Epithelial cell of prostate (primary cell): ENCODE data around the gene MED25.
"Not testable (repeated sequence)": the region's sequence is repeated elsewhere in the genome, so short reads cannot be mapped to it uniquely, and the experiment has no call there.

Source experiments
- DNase-seq: peaks from one replicate; pipeline ENCODE4 v3.0.0-alpha.2; 2011; ENCODE audit warnings: low read depth, low spot score
- H3K27ac ChIP-seq: fragments of 450-650 bp; 2 replicates; pipeline ENCODE4 v1.5.1; 2017; ENCODE audit warnings: mild to moderate bottlenecking

The MED25 gene

DNA sequence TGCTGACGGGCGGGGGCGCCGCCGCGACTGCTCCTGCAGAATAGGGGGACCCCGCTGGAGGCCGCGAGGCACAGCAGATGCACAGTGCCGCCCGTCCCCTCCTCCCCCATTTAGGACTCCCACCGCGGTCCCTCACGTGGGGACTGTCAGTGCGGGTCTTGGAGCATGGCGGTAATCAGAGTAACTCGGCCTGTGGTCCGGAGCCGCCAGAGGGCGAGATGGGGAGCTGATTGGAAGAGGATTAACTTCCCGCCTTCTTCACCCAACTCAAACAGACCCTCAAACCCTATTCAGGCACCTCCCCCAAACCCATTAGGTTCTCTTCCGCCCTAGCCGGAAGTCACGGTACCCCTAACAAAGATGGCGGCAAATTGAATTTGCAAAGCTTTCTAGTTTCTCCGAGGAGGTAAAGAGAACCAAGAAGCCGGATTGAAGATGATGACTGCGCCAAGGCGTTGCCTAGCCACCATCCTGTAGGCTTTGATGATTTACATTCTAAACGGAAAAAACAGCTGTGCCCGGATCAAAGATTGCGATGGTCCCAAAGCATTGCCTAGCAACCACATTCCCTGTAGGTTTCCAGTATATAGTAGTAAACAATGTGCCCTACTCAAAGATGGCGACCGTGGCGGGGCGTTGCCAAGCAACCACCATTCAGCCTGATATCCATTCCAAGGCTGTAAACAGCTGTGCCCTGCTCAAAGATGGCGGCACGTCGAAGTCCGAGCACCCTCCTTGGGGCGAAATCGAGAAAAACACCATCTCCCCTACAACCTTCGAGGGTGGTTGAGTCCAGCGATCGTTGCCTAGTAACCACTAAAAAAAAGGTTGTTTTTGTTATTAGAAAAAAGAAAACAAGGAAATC is 4.9 kb upstream of the MED25 start, which contains the start of gene FUZ:
FUZ (minus strand) TSS at position 296 of the 865 bp plus-strand sequence; CDS start at position 110, 186 bp downstream.
- peak within 1 kb of the TSS; percentile 55 for H3K27ac ChIP-seq
- DNase-seq = peak; percentile 63

GRCh38 chr19:49814010-49814409 is 4.1 kb upstream of the MED25 start:
- H3K27ac ChIP-seq = peak overlapping the region; percentile 55
- no peak for DNase-seq

DNA sequence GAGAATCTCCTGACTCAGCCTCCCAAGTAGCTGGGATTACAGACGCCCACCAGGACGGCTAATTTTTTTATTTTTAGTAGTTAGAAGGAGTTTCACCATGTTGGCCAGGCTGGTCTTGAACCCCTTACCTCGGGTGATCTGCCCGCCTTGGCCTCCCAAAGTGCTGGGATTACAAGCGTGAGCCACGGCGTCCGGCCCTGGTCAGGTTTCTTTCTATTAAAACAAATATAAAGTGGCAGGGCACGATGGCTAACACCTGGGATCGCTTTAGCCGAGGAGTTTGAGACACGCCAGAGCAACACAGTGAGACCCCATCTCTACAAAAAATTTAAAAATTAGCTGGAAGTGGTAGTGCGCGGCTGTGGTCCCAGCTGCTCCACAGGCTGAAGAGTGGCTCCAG is 1.5 kb upstream of the MED25 start:
- DNase-seq = no peak
- H3K27ac ChIP-seq = no peak overlapping the region

- DNase-seq = no peak
- peak overlapping the region; percentile 82 for H3K27ac ChIP-seq
Observed at GRCh38 chr19:49818649-49819370, 721 bp downstream of the MED25 start.

GRCh38 chr19:49819452-49820115 is 1.5 kb downstream of the MED25 start:
- not testable (repeated sequence) for DNase-seq, H3K27ac ChIP-seq

DNA sequence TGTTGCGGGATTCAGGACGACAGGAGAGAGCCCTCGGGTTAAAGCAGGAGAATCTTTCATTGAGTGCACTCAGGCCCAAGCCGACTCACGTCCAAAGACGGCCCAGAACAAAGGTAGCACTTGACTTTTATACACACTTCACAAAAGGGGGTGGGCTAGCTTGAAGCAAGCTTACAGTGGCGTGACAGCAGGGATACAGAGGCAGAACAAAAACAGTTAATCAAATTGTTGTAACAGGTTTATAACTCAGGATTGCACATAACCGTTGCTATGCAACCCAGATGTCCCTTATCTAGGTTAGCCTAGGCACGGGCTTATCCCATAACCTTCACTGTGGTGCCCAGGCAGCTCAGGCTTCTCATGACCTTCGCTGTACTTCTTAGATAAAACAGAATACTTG is 2.0 kb downstream of the MED25 start:
- no peak overlapping the region for H3K27ac ChIP-seq
- no peak for DNase-seq

DNA sequence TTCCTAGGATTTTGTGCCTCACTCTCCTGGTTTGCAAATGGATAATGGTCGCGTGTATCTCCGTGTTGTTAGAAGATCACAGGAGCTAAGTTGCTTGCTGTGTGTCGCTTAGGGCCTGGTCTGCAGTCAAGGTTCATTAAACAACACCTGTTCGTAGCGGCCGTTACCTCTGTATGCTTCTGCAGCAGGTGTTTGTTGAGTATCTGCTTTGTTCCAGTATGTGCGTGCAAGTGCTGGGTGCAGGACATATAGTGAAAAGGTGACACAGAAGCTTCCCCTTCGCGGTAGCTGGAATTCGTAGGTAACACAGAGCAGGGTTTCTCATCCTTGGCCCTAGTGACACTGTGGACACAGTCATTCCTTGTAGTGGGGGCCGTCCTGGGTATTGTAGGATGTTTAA is 5.4 kb downstream of the MED25 start:
- no peak overlapping the region for H3K27ac ChIP-seq
- no peak for DNase-seq

DNA sequence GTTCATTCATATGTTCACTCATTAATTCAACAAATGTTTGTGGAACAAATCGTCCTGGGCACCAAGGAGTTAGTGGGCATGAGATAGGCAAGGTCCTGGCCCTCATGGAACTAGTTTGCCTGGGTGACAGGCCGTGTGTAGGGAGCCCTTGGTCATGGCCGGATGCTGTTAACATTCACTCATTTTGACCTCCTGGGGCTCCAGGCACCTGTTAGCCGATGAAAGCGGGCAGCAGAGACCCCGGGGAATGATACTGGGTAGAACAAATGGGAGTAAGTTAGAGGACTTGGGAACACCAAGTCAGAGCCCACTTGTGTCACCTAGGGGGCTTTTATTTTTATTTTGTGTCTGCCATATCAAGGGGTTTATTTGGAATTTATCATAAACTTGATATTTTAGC is 6.6 kb downstream of the MED25 start:
- no peak overlapping the region for H3K27ac ChIP-seq
- no peak for DNase-seq

- no peak overlapping the region for H3K27ac ChIP-seq
- no peak for DNase-seq
Observed at GRCh38 chr19:49827034-49827433, 8.9 kb downstream of the MED25 start.

- H3K27ac ChIP-seq = no peak overlapping the region
Observed at GRCh38 chr19:49829200-49829599, 11.1 kb downstream of the MED25 start.

GRCh38 chr19:49829721-49830120 is 11.6 kb downstream of the MED25 start:
- DNase-seq = no peak
- no peak overlapping the region for H3K27ac ChIP-seq

More at GRCh38 chr19:49829200-49829599, 11.1 kb downstream of the MED25 start:
- DNase-seq = no peak

DNA sequence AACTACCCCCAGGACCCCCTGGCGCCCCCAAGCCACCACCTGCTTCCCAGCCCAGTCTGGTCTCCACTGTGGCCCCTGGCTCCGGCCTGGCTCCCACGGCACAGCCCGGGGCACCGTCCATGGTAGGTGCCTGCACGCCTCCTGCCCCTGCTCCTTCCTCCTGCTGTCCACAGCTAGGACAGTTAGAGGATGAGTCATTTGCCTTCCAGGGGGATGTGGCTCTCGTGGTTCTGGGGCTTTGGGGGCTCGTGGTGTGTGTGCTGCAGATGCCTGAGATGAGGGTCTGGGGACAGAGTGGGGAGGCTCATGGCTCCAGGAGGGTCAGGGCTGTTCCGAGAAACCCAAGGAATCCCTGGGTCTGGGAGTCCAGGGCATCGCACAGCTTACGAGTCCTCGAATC is 12.7 kb downstream of the MED25 start:
- H3K27ac ChIP-seq = no peak overlapping the region
- DNase-seq = no peak

DNA sequence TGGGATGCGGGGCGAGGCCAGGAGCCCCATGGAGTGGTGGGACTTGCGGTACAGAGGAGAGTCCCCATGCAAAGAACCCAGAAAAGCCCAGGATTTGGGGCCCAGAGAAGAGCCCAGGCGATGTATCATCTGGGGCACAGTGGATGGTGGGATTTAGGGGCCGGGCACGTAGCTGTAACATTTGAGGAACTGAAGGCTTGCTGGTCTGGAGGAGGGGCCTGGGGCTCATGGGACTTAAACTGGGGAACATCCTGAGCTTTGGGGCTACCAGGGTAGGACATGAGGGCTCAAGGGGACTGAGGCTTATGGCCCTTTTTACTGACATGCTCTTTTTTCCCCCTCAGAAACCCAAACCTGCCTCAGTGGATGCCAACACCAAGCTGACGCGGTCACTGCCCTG is 13.5 kb downstream of the MED25 start:
- DNase-seq = no peak
- H3K27ac ChIP-seq = no peak overlapping the region

DNA sequence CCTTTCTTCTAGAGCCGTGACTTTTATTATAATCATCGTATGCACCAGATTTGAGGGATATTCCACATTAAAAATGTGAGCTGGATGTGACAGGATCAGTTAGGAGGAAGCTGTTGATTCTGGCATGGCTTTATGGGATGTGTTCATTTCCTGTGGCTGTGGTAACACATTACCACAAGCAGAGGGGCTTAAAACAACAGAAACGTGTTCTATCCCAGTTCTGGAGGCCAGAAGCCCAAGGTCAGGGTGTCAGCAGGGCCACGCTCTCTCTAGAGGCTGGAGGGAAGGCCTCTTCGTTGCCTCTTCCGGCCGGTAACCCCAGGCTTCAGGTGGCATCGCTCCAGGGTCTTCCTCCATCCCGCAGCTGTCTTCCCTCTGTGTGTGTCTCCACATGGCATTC is 14.5 kb downstream of the MED25 start:
- DNase-seq = no peak
- H3K27ac ChIP-seq = no peak overlapping the region

GRCh38 chr19:49833599-49833998 is 15.5 kb downstream of the MED25 start:
- no peak for DNase-seq
- no peak overlapping the region for H3K27ac ChIP-seq

- DNase-seq = no peak
- H3K27ac ChIP-seq = no peak overlapping the region
Observed at GRCh38 chr19:49835562-49835961, 17.5 kb downstream of the MED25 start.

DNA sequence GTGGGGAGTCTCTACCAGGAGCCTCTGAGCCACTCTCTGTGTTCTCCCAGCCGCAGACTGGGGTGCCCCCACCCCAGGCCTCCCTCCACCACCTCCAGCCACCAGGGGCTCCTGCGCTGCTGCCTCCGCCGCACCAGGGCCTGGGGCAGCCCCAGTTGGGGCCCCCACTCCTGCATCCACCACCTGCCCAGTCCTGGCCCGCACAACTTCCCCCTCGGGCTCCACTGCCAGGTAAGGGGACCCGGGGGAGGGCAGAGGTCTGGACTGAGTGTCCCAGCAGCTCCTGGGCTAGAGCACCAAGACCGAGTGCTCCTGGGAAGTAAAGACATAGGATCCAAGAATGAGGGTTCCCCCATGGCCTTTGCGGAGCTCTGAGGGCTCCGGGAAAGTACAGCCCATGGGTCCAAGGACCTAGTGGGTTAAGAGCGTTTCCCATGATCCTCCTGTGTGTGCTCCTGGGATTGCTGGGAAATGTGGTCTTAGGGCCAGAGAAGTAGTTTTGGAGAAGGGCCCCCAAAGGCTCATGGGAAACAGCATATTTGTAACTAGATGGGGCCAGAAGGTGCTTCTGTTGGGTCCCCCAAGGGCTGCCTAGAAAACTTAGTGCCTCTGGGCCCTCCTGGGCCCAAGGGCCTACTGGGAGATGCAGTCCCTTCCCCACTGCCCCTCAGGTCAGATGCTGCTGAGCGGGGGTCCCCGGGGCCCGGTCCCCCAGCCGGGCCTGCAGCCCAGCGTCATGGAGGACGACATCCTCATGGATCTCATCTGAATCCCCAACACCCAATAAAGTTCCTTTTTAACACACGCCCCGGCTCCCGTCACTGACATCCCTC is 18.3 kb downstream of the MED25 start:
- no peak for DNase-seq
- H3K27ac ChIP-seq = no peak overlapping the region

DNA sequence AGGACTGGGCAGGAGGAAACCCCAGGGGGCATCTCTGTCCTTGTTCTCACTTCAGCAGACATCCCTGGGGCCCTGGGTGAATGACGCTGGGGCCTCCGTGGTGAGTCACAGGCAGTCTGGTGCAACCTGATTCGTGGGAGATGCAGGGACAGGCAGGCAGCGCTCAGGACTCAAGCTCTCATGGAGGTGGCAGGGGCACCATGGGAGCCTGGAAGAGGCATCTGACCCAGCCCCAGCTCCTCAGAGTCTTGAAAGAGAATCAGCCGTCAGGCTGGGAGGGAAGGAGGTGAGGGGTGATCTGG is 18.9 kb downstream of the MED25 start:
- H3K27ac ChIP-seq = no peak overlapping the region
- DNase-seq = no peak

- DNase-seq = no peak
- no peak overlapping the region for H3K27ac ChIP-seq
Observed at GRCh38 chr19:49837425-49837824, 19.3 kb downstream of the MED25 start.

DNA sequence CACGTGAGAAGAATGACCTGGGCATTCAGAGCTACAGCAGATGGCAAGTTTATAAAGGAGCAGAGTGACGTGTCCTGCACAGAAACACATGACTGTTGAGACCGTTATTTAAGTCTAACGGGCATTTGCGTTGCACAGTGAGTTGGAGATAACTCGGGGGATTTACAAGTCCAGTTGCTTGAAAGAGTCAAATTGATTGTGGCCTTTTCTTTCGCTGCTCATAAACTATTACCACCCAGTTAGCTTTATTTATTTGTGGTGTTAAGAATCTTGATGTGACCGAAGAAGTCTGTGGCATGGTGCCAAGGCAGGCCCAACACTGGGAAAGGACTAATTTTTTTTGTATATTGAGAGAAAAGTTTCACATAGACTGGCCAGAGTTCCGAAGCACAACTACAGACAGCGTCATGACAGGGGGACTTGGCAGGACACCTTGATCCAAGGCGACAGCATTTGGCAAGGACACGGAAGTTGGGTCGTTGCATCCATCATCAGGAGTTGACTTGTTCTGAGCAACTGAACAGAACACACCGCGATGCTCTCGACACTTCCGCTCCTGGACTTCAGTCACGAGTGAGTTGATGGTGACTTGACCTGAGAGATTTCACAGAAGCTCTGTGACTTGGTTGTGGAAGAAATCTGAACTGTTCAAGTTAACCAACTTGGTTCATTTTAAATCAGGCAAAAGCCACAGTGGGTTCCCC is 20.9 kb downstream of the MED25 start:
- DNase-seq = no peak
- H3K27ac ChIP-seq = no peak overlapping the region
